K562 (cell line): Measurements from ENCODE around the gene TREH. TPM values are rescaled to one million over a fixed set of nuclear protein-coding genes. Genes with fewer than 3 reads are reported as not detected.

Experiments
- CBFA2T2 ChIP-seq: fragments of 450-650 bp; conservative IDR thresholded peaks from 2 replicates; pipeline ENCODE4 v1.6.1; 2017; ENCODE audit warnings: mild to moderate bottlenecking
- CC2D1A ChIP-seq: fragments of 450-650 bp; IDR thresholded peaks from 2 replicates; pipeline ENCODE4 v1.6.1; 2017; ENCODE audit warnings: mild to moderate bottlenecking
- CEBPG ChIP-seq, 3 experiments: fragments of 200-800 bp in 1 of 3; sonication (Bioruptor generic) in 1 of 3; sonication (generic) in 1 of 3; formaldehyde crosslinking in 1 of 3; IDR thresholded peaks in 2 of 3; conservative IDR thresholded peaks in 1 of 3; 2 replicates each; pipeline versions ENCODE4 v1.6.1 to v1.8.0; 2016 to 2022; ENCODE audit warnings: missing compliant biosample characterization in 2 of 3, missing genetic modification characterization in 2 of 3, mild to moderate bottlenecking in 1 of 3, missing genetic modification reagents in 1 of 3
- E2F6 ChIP-seq, 2 experiments: IDR thresholded peaks; 2 replicates each; pipeline ENCODE4 v1.6.1; 2011; ENCODE audit warnings: borderline replicate concordance in 1 of 2, control low read depth in 1 of 2, low read depth in 1 of 2, low read length in 1 of 2, mild to moderate bottlenecking in 1 of 2, mixed read lengths in 1 of 2, moderate library complexity in 1 of 2; ENCODE audit not compliant: insufficient read depth in 1 of 2, insufficient read length in 1 of 2, poor library complexity in 1 of 2, severe bottlenecking in 1 of 2; ENCODE audit errors: extremely low read depth in 1 of 2
- FUS ChIP-seq: fragments of 200-400 bp; formaldehyde crosslinking; optimal IDR thresholded peaks from 2 replicates; pipeline ENCODE3; 2017; ENCODE audit warnings: low read depth, low read length
- GATAD2A ChIP-seq: fragments of 450-650 bp; IDR thresholded peaks from 2 replicates; pipeline ENCODE4 v1.6.1; 2017
- MAZ ChIP-seq, 2 experiments: fragments of 450-650 bp in 1 of 2; sonication (generic) in 1 of 2; formaldehyde crosslinking; IDR thresholded peaks in 1 of 2; conservative IDR thresholded peaks in 1 of 2; 2 replicates each; pipeline versions ENCODE4 v1.4.0 to v1.5.0; 2020; ENCODE audit warnings: mild to moderate bottlenecking in 1 of 2, missing genetic modification reagents in 1 of 2
- MCM3 ChIP-seq: fragments of 450-650 bp; IDR thresholded peaks from 2 replicates; pipeline ENCODE4 v1.6.1; 2016
- MIER1 ChIP-seq: fragments of 450-650 bp; IDR thresholded peaks from 2 replicates; pipeline ENCODE4 v1.6.1; 2016; ENCODE audit warnings: antibody characterized with exemption, mild to moderate bottlenecking, low read depth
- MYC ChIP-seq, 2 experiments: fragments of 250-450 bp in 1 of 2; sonication (Bioruptor Pico) in 1 of 2; IDR thresholded peaks; 2 replicates each; pipeline versions ENCODE4 v1.5.1 to v1.6.1; 2012 to 2021; ENCODE audit warnings: low read depth in 2 of 2, borderline replicate concordance in 1 of 2, improper control_type of control experiment in 1 of 2, low read length in 1 of 2, mild to moderate bottlenecking in 1 of 2, moderate library complexity in 1 of 2
- NONO ChIP-seq, 2 experiments: fragments of 200-400 bp in 1 of 2; fragments of 450-650 bp in 1 of 2; formaldehyde crosslinking in 1 of 2; IDR thresholded peaks; 2 replicates each; pipeline ENCODE4 v1.6.1; 2017; ENCODE audit warnings: low read depth in 2 of 2, mild to moderate bottlenecking in 2 of 2, moderate library complexity in 2 of 2, low read length in 1 of 2
- PRMT5 ChIP-seq: sonication (generic); formaldehyde crosslinking; IDR thresholded peaks from 2 replicates; pipeline ENCODE4 v1.5.0; 2020; ENCODE audit warnings: missing genetic modification reagents
- RAD51 ChIP-seq: fragments of 450-650 bp; IDR thresholded peaks from 2 replicates; pipeline ENCODE4 v1.7.1; 2016; ENCODE audit warnings: low read depth, mild to moderate bottlenecking, borderline replicate concordance
- RNF2 ChIP-seq: sonication (generic); IDR thresholded peaks from 2 replicates; pipeline ENCODE4 v1.6.1; 2016
- SMAD3 ChIP-seq: fragments of 450-650 bp; formaldehyde crosslinking; conservative IDR thresholded peaks from 2 replicates; pipeline ENCODE4 v1.4.0; 2020; ENCODE audit warnings: mild to moderate bottlenecking
- THAP7 ChIP-seq: fragments of 250-450 bp; sonication (Bioruptor Pico); IDR thresholded peaks from 2 replicates; pipeline ENCODE4 v1.5.0; 2021
- TRIM25 ChIP-seq: fragments of 450-650 bp; IDR thresholded peaks from 2 replicates; pipeline ENCODE4 v1.7.0; 2016; ENCODE audit warnings: borderline replicate concordance
- USF1 ChIP-seq: sonication (generic); formaldehyde crosslinking; IDR thresholded peaks from 2 replicates; pipeline ENCODE4 v1.9.0; 2022; ENCODE audit warnings: mild to moderate bottlenecking, missing genetic modification reagents
- ZBED1 ChIP-seq: IDR thresholded peaks from 2 replicates; pipeline ENCODE4 v1.6.1; 2014
- ZBTB43 ChIP-seq: sonication (generic); formaldehyde crosslinking; IDR thresholded peaks from 2 replicates; pipeline ENCODE4 v1.8.0; 2023; ENCODE audit warnings: mild to moderate bottlenecking, missing genetic modification reagents
- ZKSCAN8 ChIP-seq: fragments of 200-800 bp; sonication (Bioruptor generic); IDR thresholded peaks from 2 replicates; pipeline ENCODE4 v1.6.1; 2016; ENCODE audit warnings: missing genetic modification characterization, missing compliant biosample characterization
- polyA plus RNA-seq, 8 experiments: library from polyadenylated mRNA; depleted of rRNA in 4 of 8; stranded (reverse) in 5 of 8; unstranded in 3 of 8; fragments of >200 nt; fragmentation: Nextera tagmentation in 2 of 8; fragmentation: Illumina TruSeq in 1 of 8; extraction: Ambion mirVana in 2 of 8; extraction: Trizol in 1 of 8; gene quantifications; 2 replicates each; pipeline versions ENCODE4 v1.2.1 to v1.2.3, GENCODE V29; 2011 to 2014; ENCODE audit warnings: inconsistent platforms in 1 of 8, missing spikeins in 1 of 8
- total RNA-seq, 7 experiments: library from RNA; depleted of rRNA in 6 of 7; stranded (reverse); fragments of >200 nt in 6 of 7; fragmentation: Illumina TruSeq in 2 of 7; extraction: Trizol in 2 of 7; gene quantifications; 2 replicates each; pipeline versions ENCODE4 v1.2.1 to v1.2.3, GENCODE V29; 2011 to 2021; ENCODE audit warnings: low replicate concordance in 1 of 7

The TREH gene
- total and polyA plus RNA-seq, 9 of the 15 experiments (the other 6 are each of a cell fraction or from before 2014, with no cell fraction given): 0.09 to 0.20 (median 0.11) TPM; not detected in 6

- TF ChIP-seq USF1 (CRISPR knock-in tag) (no peak), MYC (IDR thresholded peaks at IDR 0.05; ENCODE audit: low read depth, low read length) (no peak), MYC (CRISPR knock-in tag; IDR thresholded peaks at IDR 0.05; ENCODE audit: borderline replicate concordance, low read depth) (peak; percentile 15; the same call in 1 of the 2 replicates), ZBTB43 (no peak), RNF2 (no peak), NONO (IDR thresholded peaks at IDR 0.05; ENCODE audit: low read depth in 2 of 2, low read length in 1 of 2) (no peak), MIER1 (no peak), TRIM25 (no peak), ZBED1 (no peak), ZKSCAN8 (no peak), CC2D1A (no peak), E2F6 (IDR thresholded peaks at IDR 0.05; ENCODE audit: borderline replicate concordance in 1 of 2, extremely low read depth in 1 of 2, insufficient read depth in 1 of 2, insufficient read length in 1 of 2, low read depth in 1 of 2, low read length in 1 of 2, poor library complexity in 1 of 2, severe bottlenecking in 1 of 2) (peak in 1 of 2 experiments; percentile 82), MAZ (CRISPR knock-in tag; conservative IDR thresholded peaks at IDR 0.05 in 1 of 2, IDR thresholded peaks at IDR 0.05 in 1 of 2) (peak; percentile 12 to 77; a peak in 1 of 4 replicates), CBFA2T2 (no peak), CEBPG (CRISPR knock-in tag; IDR thresholded peaks at IDR 0.05) (no peak), CEBPG (tag; conservative IDR thresholded peaks at IDR 0.05 in 1 of 2, IDR thresholded peaks at IDR 0.05 in 1 of 2) (no peak), SMAD3 (no peak), FUS (no peak), PRMT5 (CRISPR knock-in tag) (no peak), GATAD2A (no peak), THAP7 (CRISPR knock-in tag) (no peak), RAD51 (no peak), MCM3 (no peak)
Measured at GRCh38 chr11:118607401-118608359, 71.8 kb downstream of the TREH start, which contains the start of gene PHLDB1 (continued).
